NCI-H226 (cell line): ENCODE results near the gene KIAA1671.

Experiments used
- DNase-seq: peaks from one replicate; pipeline ENCODE4 v3.0.0-alpha.2; 2015

KIAA1671 gene

GRCh38 chr22:25153961-25154666 is 201.6 kb downstream of the KIAA1671 start:
- DNase-seq: peak; percentile 54

- no peak for DNase-seq
Measured at GRCh38 chr22:25154667-25154999, 202.1 kb downstream of the KIAA1671 start.

- no peak for DNase-seq
Measured at GRCh38 chr22:25156736-25157135, 204.2 kb downstream of the KIAA1671 start.

GRCh38 chr22:25159028-25159427 is 206.5 kb downstream of the KIAA1671 start:
- no peak for DNase-seq

- DNase-seq: no peak
Measured at GRCh38 chr22:25160120-25160996, 207.8 kb downstream of the KIAA1671 start.

- DNase-seq: no peak
Measured at GRCh38 chr22:25161017-25161915, 208.8 kb downstream of the KIAA1671 start.

- DNase-seq: no peak
Measured at GRCh38 chr22:25161916-25162530, 209.5 kb downstream of the KIAA1671 start.

GRCh38 chr22:25162561-25162960 is 210.0 kb downstream of the KIAA1671 start:
- no peak for DNase-seq

GRCh38 chr22:25165785-25166184 is 213.3 kb downstream of the KIAA1671 start:
- no peak for DNase-seq

GRCh38 chr22:25166266-25167040 is 213.9 kb downstream of the KIAA1671 start:
- DNase-seq: no peak

GRCh38 chr22:25167082-25167481 is 214.6 kb downstream of the KIAA1671 start:
- no peak for DNase-seq

GRCh38 chr22:25167834-25168601 is 215.5 kb downstream of the KIAA1671 start:
- no peak for DNase-seq

- DNase-seq: no peak
Measured at GRCh38 chr22:25169278-25170031, 216.9 kb downstream of the KIAA1671 start.

GRCh38 chr22:25170426-25170980 is 218.0 kb downstream of the KIAA1671 start:
- no peak for DNase-seq

- DNase-seq: no peak
Measured at GRCh38 chr22:25172153-25172552, 219.6 kb downstream of the KIAA1671 start.

- DNase-seq: no peak
Measured at GRCh38 chr22:25174156-25174887, 221.8 kb downstream of the KIAA1671 start.

GRCh38 chr22:25174888-25175411 is 222.4 kb downstream of the KIAA1671 start:
- no peak for DNase-seq

- no peak for DNase-seq
Measured at GRCh38 chr22:25176175-25176574, 223.7 kb downstream of the KIAA1671 start.

- DNase-seq: no peak
Measured at GRCh38 chr22:25176799-25177198, 224.3 kb downstream of the KIAA1671 start.
